ENCODE results near the gene GNAS-AS1.
"Not testable (repeated sequence)": the region's sequence is repeated elsewhere in the genome, so short reads cannot be mapped to it uniquely, and the experiment has no call there.

GNAS-AS1 gene

GRCh38 chr20:58833921-58834320 lies 16.8 kb downstream of the GNAS-AS1 start:
- DNase-seq, result no peak

DNA sequence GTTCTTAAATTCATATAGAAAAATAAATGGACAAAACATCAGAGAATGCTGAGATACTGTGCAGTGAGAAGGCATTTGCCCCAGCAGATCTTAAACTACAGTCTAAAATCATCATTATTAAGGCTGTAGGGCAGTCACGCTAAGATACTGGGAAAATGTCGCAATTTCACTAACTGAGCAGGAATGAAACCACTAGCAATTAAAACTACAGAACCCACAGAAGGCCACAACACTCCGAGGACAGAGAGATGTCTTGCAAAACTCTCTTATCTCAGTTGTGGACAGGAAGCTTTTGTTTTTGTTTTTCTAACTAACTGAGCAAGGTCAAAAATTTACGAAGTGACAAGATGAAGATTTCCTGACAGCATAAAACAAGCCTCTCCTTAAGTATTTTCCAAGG lies 18.2 kb downstream of the GNAS-AS1 start:
- no peak for DNase-seq

- DNase-seq, result no peak
These were observed 21.2 kb downstream of the GNAS-AS1 start for GRCh38 chr20:58829531-58829941.

GRCh38 chr20:58828804-58829203 lies 21.9 kb downstream of the GNAS-AS1 start:
- DNase-seq, result not testable (repeated sequence)

- DNase-seq, result no peak
These were observed 22.6 kb downstream of the GNAS-AS1 start for GRCh38 chr20:58828136-58828535.

GRCh38 chr20:58826271-58826670 lies 24.4 kb downstream of the GNAS-AS1 start:
- no peak for DNase-seq

- DNase-seq, result no peak
These were observed 25.3 kb downstream of the GNAS-AS1 start for GRCh38 chr20:58825450-58825849.

- DNase-seq, result no peak
These were observed 25.9 kb downstream of the GNAS-AS1 start for GRCh38 chr20:58824843-58825242.

GRCh38 chr20:58822748-58823730 lies 27.7 kb downstream of the GNAS-AS1 start:
- no peak for DNase-seq

GRCh38 chr20:58822149-58822548 lies 28.6 kb downstream of the GNAS-AS1 start:
- no peak for DNase-seq

DNA sequence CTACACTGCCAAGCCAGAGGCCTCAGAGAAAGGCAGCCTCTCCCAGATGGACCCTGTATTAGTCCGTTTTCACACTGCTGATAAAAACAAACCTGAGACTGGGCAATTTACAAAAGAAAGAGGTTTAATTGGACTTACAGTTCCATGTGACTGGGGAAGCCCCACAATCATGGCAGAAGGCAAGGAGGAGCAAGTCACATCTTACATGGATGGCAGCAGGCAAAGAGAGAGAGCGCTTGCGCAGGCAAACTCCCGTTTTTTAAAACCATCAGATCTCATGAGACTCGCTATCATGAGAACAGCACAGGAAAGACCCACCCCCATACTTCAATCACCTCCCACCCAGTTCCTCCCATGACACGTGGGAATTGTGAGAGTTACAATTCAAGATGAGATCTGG lies 30.2 kb downstream of the GNAS-AS1 start:
- DNase-seq, result not testable (repeated sequence)

DNA sequence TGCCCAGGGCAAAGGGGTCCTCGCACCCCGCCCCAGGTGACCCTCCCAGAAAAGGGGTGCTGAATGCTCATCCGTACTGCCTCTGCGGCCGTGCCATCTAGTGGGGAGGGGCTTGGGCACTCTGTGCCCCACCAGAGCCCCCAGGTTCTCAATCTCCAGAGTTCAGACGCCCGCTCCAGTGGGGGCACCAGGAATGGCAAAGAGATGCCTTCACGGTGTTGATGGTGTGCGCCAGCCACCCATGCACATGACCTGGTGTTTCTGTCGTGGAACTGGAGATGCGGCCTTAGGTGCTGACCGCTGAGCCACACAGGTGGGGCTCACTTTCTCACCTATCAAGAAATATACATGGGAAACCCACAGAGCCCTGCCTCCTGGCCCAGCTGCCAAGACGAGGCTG lies 30.8 kb downstream of the GNAS-AS1 start:
- DNase-seq, result no peak

- no peak for DNase-seq
These were observed 32.0 kb downstream of the GNAS-AS1 start for GRCh38 chr20:58818586-58819285.

DNA sequence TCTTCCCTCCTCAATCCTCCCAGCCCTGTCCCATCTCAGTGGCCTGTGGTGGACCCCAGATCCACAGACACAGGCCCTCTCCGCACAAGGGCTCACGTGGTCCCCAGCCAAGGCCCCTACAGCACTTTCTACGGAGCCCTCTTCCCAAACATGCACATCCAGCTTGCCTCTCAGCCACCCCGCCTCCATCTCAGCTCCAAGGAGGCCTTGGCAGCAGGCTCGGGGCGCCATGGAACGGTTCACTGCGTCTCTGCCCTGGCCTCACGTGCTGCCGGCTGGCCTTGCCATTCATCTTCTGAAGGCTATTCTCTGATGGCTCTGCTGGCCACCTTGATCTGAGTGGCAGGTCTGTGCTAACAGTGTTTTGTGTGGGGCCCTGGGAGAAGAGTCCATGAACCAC lies 33.0 kb downstream of the GNAS-AS1 start:
- no peak for DNase-seq

GRCh38 chr20:58816957-58817651 lies 33.6 kb downstream of the GNAS-AS1 start:
- DNase-seq, result no peak

- no peak for DNase-seq
These were observed 34.7 kb downstream of the GNAS-AS1 start for GRCh38 chr20:58816051-58816450.

DNA sequence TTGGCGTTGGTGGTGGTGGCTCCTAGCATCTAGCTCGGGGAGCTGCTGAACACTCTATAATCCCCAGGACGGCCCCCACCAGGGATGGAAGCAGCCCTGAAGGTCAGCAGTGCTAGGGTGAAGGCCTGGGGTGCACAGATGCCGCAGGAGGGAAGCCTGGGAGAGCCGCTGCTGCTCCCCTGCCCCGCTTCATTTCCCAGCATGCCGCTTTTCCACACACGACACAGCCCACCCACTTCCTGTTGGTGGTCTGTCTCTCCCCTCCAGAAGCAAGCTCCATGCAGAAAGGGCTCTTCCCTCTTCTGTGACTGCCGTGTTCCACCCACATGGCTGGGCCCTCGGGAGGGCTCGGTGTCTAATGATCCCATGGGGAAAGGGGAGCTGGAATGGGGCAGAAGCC lies 35.3 kb downstream of the GNAS-AS1 start:
- DNase-seq, result no peak

GRCh38 chr20:58813369-58813768 lies 37.3 kb downstream of the GNAS-AS1 start:
- DNase-seq, result no peak

DNA sequence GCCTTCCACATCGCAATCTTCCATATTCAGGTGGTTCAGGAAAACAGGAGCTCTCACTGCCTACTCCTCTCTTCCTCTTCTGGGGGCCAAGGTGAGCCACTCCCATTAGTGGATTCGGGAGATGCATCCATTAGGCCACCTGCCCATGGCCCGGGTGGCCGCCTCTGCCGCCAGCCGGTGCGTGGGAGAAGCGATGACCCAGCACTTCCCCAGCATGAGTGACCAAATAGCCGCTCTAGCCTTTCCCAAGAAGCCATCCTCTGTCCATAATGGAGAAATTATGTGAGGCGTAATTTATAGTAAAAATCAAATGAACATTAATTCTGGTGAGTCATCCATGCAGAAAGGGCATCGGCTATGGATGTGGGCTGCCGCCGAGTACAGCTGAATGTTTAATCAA lies 39.4 kb downstream of the GNAS-AS1 start:
- no peak for DNase-seq

DNA sequence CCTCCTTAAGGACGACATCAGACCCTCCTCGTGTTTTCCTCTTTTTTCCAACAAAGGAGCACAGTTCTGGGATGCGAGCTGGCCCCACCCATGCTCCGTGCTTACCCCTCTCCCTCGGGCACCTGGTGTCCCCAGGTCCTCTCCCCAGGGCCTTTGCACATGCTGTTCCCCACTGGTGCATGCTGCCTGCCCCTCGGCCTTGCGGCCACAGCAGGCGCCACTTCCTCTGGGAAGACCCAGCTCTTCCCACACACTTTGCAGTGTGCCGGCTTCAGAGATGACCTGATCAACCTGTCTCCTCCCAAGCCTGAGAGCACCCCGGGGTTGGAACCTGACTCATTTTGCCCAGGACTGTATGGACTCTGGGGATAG lies 39.8 kb downstream of the GNAS-AS1 start:
- no peak for DNase-seq

- DNase-seq, result no peak
These were observed 40.4 kb downstream of the GNAS-AS1 start for GRCh38 chr20:58810116-58810878.

DNA sequence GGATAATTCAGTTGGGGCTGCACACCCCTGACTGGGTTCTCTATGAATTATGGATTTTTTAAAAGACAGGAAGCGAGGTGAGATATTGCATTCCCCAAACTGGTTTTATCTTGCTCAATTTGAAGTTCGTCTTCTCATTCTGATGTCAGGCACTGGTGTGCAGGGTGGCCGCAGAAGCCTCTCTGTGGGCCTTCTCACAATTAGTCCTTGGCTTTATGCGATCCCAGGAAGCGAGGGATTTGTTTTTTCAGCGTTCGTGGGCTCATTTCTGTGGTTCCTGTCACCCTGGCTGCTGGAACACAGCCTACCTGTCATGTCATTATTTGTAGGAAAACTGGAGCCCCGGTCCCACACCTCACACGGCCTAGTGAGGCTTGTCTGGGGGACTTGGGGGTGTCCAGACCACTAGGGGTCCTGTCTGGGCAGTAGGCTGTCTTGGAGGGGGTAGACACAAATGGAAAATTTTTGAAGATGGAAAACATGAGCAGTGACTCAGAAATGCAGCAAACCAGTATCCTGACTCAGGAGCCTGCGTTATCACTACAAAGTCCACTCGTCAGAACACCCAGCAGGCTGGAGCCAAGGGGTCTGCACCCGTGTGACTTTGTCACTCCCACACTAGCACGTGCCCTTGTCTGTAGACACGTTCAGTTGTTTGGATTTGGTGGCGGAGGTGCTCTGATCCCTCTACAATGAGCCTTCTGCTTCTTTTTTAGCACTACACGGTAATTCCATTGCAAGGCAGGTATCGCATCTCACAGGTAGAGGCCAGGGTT lies 42.2 kb downstream of the GNAS-AS1 start:
- DNase-seq, result no peak

All from CD4-positive, alpha-beta T cell treated with Interferon alpha-2 for 1 hour (primary cell).